ENCODE results near the gene B3GALT5.

B3GALT5 gene

DNA sequence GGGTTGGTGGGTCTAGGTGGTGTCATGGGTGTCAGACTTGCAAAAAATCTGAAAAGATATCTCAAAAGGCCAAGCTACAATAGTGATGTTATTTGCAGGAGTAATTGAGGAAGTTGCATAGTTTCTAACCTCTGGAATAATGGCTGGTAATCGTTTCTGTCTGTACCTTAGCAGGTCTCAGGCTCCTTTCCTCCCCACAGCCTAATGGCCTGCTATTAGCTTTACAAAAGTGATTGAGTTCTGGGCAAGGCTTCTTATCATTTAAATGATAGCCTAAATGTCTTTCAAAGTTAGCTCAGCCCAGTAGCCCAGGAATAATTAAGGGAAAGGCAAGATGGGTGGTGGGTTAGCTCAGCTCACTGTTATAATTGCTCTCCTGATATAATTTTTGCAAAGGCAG lies 94.6 kb downstream of the B3GALT5 start:
- DNase-seq, result no peak

DNA sequence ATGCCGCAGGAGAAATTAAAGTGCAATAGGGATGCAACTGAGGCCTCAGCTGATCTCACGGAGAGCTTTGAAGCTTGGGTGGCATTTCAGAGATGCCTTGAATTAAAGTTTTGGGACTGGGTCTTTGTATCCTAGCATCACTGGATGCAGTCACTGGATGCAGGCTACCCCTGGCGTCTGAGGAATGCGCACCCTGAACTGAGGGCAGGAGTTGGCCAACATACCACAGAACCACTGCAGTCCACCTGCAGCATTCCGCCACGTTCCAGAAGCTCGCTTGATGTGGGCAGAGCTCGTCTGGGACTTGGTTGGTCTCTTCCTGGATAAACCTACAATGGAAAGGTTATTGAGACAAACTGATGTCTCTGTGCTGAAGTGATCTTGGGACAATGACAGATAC lies 98.1 kb downstream of the B3GALT5 start:
- no peak for DNase-seq

DNA sequence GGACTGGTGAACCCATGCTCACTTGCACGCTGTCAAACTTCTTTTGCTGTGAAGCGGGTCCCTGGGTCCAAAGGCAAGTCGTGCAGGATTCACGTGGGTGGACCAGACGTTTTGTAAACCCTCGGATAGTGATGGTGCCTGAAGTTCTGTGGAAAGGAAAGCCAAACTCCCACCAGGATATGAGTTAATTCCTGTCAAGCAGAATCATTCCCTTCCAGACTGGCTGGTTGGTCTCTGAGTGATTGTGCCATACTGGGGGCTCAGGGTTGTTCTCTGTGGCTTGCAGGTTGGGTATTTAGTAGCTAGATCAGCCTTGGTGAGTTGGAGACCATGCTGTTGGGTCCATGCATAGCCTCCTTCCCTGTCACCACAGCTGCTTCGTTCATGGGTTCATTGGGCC lies 99.5 kb downstream of the B3GALT5 start:
- DNase-seq, result no peak

DNA sequence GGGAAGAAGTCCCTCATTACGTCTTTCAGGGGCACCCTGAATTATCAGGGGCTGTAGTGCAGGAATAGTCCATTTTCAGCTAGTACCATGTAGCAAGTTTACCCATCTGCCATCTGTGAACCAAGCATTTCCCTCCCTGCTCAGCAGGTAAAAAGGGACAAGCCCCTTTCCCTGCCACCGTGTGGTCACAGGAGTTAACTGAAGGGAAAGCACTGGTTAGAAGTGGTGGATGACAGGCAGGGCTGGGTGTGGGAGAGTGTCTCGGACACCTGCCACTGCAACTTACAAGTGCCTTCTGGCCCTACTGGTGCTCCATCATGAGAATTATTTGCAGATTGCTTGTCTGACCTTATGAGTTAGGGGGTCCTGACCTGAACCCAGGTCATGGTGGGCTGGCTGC lies 100.2 kb downstream of the B3GALT5 start:
- DNase-seq, result no peak

DNA sequence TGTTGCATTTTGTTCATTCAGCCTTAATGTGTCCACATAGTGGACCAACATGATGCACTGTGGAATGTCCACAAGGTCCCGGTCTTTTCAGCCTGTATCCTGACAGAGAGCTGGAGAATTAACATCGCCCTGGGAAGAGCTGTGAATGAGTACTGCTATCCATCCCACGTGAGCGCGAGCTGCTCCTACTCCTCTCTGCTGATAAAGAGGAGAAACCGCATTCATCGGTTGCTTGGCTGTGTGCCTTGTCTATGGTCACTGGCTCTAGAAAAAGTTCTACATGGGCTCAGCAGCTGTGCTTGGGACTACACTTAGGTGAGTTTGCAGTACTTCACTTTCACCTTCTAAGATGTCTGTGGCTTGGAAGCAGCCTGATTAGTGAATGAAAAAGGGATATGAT lies 101.2 kb downstream of the B3GALT5 start:
- no peak for DNase-seq

DNA sequence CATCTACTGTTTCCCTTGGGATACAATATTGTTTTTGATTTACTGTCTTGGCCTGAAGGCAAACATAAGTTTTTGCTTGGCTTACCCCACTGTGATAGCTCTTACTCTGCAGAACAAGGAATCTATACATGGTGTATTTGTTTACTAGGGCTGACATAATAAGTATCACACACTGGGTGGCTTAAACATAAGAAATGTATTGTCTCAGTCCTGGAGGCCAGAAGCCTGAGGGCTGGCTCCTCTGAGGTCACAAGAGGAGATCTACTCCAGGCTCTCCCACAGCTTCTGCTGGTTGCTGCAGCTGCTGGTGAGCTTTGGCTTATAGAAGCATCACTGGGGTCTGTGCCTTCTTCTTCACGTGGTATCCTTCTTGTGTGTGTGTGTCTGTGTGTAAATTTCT lies 101.6 kb downstream of the B3GALT5 start:
- DNase-seq, result no peak

DNA sequence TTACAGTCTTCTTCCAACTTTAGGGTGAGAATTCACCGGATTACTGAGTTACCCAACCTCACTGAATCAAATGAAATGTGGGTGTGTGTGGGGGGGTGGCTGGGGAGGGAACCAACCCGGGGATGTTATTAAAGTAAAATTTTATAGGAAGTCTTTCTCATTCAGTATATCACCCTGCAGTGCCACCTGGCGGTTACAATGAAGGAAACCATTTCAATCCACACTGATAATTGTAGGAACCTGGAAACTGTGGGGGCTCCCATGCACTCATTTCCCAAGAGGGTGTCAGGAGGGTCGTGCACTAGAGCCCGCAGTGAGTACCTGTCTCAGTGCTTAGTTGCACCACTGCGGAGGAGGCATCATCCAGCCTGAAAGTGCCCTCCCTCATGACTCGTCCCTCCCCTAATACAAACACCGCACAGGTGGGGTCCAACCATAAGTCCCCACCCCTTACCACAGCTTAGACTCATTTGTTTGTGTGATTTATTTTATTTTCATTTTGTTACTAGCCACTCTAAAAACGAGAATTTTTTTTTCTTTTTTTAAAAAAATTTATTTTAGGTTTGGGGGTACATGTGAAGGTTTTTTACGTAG lies 103.2 kb downstream of the B3GALT5 start:
- no peak for DNase-seq

DNA sequence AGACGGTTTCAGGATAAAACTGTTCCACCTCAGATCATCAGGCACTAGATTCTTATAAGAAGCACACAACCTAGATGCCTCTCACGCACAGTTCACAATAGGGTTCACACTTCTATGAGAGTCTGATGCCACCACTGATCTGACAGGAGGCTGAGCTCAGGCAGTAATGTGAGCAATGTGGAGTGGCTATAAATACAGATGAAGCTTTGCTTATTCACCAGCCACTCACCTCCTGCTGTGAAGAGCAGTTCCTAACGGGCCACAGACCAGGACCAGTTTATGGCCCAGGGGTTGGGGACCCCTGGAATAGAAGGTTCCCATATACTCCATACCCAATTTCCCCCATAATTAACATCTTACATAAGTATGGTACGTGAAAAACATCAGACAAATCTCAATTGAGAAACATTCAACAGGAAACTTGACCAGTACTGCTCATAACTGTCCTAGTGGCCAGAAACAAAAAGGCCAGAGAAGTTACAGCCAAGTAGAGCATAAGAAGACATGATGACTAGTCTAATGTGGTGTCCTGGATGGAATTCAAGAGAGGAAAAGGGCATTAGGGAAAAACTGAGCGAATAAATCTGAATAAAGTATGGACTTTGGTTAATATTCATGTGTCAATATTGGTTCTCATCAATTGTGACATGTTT lies 107.5 kb downstream of the B3GALT5 start:
- DNase-seq, result no peak

DNA sequence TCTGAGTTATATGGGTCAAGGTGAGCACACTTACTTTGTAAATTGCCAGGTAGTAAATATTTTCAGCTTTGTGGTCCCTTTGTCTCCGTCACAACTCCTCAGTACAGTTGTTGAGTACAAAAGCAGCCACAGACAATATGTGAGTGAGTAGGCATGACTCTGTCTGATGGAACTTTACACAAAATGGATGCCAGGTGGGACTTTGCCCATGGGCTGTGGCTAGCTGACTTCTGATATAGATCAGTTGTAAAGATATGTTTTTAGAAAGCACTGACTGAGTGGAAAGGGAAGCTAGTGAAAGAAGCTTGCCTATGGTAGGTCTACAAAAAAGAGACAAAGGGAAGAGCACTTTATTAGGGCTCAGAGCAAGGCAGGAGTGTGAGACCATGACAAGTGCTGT lies 109.1 kb downstream of the B3GALT5 start:
- no peak for DNase-seq
